HFF-Myc (cell line): ENCODE measurements around the gene SOX12.
"Not testable (repeated sequence)": the region's sequence is repeated elsewhere in the genome, so short reads cannot be mapped to it uniquely, and the experiment has no call there.

Experiments
- DNase-seq: peaks from one replicate; pipeline ENCODE4 v3.0.0-alpha.2; 2011; ENCODE audit warnings: low read depth; ENCODE audit errors: extremely low read depth
- H3K4me3 ChIP-seq: replicated peaks from 2 replicates; pipeline ENCODE4 v1.5.1; 2011; ENCODE audit warnings: low read depth, mild to moderate bottlenecking, control low read depth, low read length
- CTCF ChIP-seq: IDR thresholded peaks from 2 replicates; pipeline ENCODE4 v1.5.1; 2012; ENCODE audit warnings: mild to moderate bottlenecking, low read depth, low read length, control low read depth; ENCODE audit errors: missing control alignments

The SOX12 gene

GRCh38 chr20:376089-376488, 50.7 kb downstream of the SOX12 start:
- no peak for DNase-seq
- no peak overlapping the region for H3K4me3 ChIP-seq
- TF ChIP-seq CTCF: no peak

- no peak for TF ChIP-seq CTCF
- DNase-seq: no peak
Observed at GRCh38 chr20:376750-377149, 51.4 kb downstream of the SOX12 start.

DNA sequence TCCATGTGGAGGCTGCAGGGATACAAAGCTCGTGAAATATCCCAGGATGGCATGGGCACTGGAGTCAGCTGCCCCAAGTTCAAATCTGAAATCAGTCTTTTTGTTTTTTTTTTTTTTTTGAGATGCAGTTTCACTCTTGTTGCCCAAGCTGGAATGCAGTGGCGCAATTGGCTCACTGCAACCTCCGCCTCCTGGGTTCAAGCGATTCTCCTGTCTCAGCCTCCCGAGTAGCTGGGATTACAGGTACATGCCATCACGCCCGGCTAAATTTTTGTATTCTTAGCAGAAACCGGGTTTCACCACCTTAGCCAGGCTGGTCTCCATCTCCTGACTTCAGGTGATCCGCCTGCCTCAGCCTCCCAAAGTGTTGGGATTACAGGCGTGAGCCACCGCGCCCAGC, 52.2 kb downstream of the SOX12 start:
- not testable (repeated sequence) for H3K4me3 ChIP-seq

More at GRCh38 chr20:376750-377149, 51.4 kb downstream of the SOX12 start:
- H3K4me3 ChIP-seq: no peak overlapping the region

DNA sequence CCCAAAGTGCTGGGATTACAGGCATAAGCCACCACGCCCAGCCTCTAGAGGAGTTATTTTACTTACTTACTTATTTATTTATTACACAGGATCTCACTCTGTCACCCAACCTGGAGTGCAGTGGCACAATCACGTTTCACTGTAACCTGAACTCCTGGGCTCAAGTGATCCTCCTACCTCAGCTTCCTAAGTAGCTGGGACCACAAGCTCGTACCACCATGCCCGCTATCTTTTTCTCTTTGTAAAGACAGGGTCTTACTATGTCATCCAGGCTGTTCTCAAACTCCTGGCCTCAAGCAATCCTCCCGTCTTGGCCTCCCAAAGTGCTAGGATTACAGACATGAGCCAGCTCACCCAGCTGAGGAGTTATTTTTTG, 53.6 kb downstream of the SOX12 start:
- H3K4me3 ChIP-seq: no peak overlapping the region
- no peak for DNase-seq
- no peak for TF ChIP-seq CTCF

More for the DNA sequence above, 52.2 kb downstream of the SOX12 start:
- DNase-seq: not testable (repeated sequence)
